ENCODE data around the gene WDR33.
"Not testable (repeated sequence)": the region's sequence is repeated elsewhere in the genome, so short reads cannot be mapped to it uniquely, and the experiment has no call there.

The WDR33 gene

DNA sequence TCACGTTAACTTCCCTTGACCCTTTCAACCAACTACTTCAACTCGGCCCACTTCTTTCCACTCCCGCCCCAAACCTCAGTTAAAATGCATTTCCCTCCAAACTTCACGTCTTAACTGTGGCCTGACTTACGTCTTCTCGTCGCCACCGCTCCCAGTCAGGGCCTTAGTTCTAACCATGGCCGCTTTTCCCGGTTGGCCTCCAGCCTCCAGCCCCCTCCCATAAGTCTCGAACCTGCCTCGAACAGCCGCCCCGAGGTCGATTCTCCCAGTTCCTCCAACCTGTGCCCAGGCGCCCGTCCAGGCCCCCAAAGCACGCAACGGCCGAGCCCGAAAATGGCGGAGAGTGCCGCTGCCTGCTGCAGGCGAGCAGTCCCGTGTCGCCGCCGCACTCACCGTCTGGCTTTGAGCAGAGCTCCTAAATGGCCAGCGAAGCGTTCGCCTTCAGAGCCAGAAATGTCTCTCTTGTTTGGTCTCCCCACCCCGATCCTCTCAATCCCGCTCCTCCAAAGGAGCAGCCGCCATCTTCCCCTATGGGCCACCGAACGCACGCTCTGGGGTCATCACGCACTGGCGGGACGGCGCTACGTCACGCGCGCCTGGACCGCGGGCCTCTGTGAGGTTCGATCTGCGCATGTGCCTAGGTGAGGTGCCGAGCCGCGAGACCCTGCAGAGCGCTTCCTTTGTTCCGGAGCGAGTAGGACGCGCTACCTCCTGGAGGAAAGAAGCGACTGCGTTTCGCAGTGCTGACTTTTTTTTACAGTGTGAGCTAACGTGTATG lies at the start of gene WDR33:
TSS of gene WDR33 (minus strand) at position 553 of the 778 bp plus-strand sequence. CDS start 40,190 bp downstream, outside the sequence.
- DNase-seq (ENCODE audit: low read depth, low spot score) = peak; percentile 57

DNA sequence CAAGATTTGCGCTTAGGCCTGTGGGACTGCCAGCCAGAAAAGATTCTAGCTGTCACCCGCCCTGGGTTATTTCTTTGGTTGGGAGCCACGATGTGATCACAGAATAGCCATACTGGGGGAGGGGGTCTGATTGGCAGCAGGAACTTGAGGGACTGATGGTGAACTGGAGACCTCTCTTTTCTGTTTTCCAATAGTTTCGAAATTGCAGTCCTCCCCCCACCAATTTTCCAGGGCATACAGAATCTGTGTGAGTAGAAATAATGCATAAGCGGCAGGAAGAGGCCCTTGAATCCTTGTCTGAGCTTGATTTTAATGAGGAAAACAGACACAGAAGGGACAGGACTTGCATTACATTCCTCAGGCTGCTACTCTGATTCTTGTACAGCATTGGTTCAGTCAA lies 49.2 kb upstream of the WDR33 start:
- DNase-seq (ENCODE audit: low read depth, low spot score) = no peak

DNA sequence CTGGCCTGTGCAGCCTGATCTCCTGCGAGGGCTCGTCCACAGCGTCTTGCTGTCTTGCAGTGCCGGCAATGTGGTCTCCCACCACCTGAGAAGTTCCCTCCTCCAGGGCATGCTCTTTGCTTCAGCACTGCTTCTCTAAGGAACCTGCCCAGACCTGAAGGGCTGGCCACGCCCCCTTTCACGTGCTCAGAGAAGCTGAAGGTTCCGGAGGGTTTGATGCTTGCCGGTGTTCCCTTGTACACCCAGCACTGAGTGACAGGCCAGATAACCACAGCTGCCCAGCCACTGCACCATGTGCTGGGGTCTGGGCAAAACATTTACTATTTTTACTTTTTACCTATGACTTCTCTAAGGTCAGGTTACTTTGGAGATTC lies 48.7 kb upstream of the WDR33 start:
- no peak for DNase-seq (ENCODE audit: low read depth, low spot score)

- no peak for DNase-seq (ENCODE audit: low read depth, low spot score)
These were observed 46.4 kb upstream of the WDR33 start for GRCh38 chr2:127857265-127857808.

DNA sequence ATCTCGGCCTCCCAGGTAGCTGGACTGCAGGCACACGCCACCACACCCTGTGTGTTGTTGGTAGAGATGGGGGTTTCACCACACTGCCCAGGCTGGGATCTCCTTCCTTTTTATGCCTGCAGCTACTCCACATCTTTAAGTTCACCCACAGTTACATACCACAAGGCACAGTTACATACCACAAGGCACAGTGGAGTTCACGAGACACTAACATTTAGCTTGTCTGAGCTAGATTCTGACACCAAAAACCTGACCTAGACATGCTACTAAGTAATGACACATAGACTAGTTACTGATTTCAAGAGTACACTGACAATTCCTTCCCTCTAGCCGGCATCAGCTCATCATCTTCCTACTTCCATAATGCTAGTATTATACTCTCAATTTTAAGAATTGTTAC lies 42.7 kb upstream of the WDR33 start:
- DNase-seq (ENCODE audit: low read depth, low spot score) = no peak

- no peak for DNase-seq (ENCODE audit: low read depth, low spot score)
These were observed 41.4 kb upstream of the WDR33 start for GRCh38 chr2:127852388-127852787.

- DNase-seq (ENCODE audit: low read depth, low spot score) = no peak
These were observed 37.0 kb upstream of the WDR33 start for GRCh38 chr2:127847931-127848330.

- no peak for DNase-seq (ENCODE audit: low read depth, low spot score)
These were observed 34.0 kb upstream of the WDR33 start for GRCh38 chr2:127844973-127845372.

DNA sequence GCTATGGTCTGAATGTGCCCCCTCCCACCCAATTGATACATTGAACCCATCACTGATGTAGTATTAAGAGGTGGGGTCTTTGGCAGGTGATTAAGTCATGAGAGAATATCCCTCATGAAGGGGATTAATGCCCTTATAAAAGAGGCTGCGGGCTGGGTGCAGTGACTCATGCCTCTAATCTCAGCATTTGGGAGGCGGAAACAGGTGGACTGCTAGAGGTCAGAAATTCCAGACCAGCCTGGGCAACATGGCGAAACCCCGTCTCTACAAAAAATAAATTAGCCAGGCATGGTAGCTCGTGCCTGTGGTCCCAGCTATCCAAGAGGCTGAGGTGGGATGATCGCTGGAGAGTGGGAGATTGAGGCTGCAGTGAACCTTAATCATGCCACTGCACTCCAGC lies 32.7 kb upstream of the WDR33 start:
- no peak for DNase-seq (ENCODE audit: low read depth, low spot score)

DNA sequence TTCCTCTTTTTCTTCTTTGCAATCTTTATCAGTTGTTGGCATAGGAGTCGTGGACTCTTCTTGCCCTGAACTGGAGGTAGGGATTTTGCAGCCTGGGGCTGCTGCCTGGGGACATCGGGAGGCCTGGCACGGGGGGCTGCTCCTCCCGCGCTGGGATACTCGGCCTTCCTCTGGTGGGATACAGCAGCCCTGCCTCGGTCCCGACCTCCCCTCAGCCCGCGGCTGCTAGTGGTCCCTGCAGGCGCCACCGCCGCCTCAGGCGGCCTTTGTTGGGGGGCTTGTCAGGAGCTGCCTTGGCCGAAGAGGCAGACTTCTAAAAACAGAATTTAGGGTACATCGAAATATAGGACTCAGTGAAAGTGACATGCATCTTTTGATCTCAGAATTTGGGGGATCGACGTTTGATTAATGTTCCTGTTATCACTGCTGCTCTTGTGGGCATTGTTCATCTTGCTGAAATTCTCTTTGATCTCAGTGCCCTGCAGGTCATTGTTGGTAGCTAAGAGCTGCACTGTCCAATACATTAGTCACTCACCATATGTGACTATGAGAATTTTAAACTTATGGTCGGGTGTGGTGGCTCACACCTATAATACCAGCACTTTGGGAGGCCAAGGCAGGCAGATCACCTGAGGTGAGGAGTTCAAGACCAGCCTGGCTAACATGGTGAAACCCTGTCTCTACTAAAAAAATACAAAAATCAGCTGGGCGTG lies 30.7 kb upstream of the WDR33 start:
- DNase-seq (ENCODE audit: low read depth, low spot score) = no peak

- DNase-seq (ENCODE audit: low read depth, low spot score) = no peak
These were observed 29.9 kb upstream of the WDR33 start for GRCh38 chr2:127840893-127841292.

DNA sequence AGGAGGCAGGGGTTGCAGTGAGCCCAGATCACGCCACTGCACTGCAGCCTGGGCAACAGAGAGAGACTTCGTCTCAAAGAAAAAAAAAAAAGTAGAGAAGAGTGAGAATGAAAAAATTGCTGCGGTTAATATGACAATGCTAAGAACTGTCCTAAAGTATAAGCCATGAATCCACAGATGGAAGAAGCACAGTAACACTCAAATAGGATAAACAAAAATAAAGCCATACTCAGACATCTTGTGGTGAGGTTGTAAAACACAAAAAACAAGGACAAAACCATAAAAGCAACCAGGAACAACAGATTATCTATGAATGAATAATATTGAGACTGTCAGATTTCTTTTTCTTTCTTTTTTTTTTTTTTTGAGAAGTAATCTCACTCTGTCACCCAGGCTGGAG lies 24.0 kb upstream of the WDR33 start:
- DNase-seq (ENCODE audit: low read depth, low spot score) = no peak

DNA sequence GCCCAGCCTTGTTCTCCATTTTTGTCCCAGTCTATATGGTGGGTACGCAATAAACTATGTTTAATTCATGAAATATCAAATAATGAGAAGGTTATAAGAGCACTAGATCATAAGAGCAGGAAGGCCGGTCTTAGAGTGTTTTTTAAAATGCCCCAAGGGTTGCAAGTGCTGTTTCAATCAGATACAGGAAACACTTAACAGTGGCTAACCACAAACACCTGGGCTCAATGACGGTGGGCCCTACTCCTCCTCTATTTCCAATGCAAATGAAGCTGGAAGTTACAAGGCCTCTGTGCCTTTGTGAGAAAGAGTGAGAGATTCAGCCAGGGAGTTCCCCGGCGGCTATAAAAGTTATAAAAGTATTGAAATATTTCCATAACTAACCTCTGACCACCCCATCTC lies 18.9 kb upstream of the WDR33 start:
- DNase-seq (ENCODE audit: low read depth, low spot score) = no peak

DNA sequence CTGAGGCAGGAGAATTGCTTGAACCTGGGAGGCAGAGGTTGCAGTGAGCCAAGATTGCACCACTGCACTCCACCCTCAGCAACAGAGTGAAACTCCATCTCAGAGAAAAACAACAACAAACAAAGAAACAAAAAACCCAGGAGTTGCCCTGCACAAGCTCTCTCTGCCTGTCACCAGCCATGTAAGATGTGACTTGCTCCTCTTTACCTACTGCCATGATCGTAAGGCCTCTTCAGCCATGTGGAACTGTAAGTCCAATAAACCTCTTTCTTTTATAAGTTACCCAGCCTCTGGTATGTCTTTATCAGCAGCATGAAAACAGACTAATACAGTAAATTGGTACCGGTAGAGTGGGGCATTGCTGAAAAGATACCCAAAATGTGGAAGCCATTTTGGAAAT lies 15.7 kb upstream of the WDR33 start:
- DNase-seq (ENCODE audit: low read depth, low spot score) = not testable (repeated sequence)

DNA sequence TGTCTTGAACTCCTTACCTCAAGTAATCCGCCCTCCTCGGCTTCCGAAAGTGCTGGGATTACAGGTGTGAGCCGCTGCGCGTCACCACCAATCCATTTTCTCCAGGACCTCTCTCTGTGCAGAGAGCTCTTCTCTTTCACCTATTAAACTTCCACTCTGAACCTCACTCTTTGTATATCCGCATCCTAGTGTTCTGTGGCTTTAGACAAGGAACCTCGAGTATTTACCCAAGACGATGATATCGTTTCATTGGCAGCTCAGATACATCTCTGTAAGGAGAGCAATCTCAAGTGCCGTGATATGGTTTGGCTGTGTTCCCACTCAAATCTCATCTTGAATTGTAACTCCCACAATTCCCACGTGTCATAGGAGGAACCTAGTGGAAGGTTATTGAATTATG lies 15.1 kb upstream of the WDR33 start:
- DNase-seq (ENCODE audit: low read depth, low spot score) = no peak

- DNase-seq (ENCODE audit: low read depth, low spot score) = no peak
These were observed 9.2 kb upstream of the WDR33 start for GRCh38 chr2:127820080-127820668.

DNA sequence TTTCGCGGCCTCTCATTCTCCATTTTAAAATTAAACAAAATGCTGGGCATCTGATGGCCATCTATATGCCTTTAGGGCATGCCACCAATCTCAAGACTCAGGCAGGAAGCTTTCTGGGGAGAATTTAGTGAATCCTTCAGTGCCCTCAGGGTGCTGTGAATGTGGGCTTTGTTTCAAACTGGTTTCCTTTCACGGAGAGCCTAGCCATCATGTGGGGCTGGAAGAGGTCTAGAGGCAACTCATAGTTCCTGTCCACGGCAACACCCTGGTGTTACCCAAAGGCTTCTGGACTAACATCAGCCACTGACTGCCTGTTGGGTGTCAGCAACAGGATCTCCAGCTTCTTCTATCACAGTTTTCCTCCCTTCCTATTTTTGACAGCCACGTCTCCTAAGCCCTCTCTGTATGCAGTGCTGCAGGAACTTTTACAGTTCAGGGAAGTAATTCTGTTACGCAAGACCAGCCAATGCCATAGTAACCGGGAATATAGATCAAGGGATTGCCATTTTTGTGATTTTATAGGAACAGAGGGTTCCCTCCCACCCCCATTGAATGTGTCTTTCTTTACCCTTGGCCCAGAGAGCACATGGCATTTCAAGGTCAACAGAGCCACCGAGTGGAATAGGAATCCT lies 7.9 kb upstream of the WDR33 start:
- DNase-seq (ENCODE audit: low read depth, low spot score) = no peak

DNA sequence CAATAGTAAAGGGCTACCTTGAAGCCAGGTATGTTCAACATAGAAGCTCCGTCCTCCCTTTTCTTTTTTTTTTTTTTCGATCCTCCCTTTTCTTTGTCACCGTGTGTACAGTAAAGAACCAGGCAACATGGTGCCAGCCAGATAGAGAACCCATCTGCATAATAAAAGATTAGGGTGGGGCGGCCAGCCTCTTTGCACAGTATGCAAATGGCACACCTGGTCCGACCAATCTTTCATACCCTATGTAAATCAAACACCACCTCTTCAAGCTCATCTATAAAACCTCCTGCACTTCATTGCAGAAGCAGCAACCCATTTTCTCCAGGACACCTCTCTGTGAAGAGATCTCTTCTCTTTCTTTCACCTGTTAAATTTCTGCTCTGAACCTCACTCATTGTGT lies 7.3 kb upstream of the WDR33 start:
- no peak for DNase-seq (ENCODE audit: low read depth, low spot score)

- no peak for DNase-seq (ENCODE audit: low read depth, low spot score)
These were observed 3.7 kb upstream of the WDR33 start for GRCh38 chr2:127814677-127815076.

- DNase-seq (ENCODE audit: low read depth, low spot score) = not testable (repeated sequence)
These were observed 1.5 kb upstream of the WDR33 start for GRCh38 chr2:127812441-127812840.

DNA sequence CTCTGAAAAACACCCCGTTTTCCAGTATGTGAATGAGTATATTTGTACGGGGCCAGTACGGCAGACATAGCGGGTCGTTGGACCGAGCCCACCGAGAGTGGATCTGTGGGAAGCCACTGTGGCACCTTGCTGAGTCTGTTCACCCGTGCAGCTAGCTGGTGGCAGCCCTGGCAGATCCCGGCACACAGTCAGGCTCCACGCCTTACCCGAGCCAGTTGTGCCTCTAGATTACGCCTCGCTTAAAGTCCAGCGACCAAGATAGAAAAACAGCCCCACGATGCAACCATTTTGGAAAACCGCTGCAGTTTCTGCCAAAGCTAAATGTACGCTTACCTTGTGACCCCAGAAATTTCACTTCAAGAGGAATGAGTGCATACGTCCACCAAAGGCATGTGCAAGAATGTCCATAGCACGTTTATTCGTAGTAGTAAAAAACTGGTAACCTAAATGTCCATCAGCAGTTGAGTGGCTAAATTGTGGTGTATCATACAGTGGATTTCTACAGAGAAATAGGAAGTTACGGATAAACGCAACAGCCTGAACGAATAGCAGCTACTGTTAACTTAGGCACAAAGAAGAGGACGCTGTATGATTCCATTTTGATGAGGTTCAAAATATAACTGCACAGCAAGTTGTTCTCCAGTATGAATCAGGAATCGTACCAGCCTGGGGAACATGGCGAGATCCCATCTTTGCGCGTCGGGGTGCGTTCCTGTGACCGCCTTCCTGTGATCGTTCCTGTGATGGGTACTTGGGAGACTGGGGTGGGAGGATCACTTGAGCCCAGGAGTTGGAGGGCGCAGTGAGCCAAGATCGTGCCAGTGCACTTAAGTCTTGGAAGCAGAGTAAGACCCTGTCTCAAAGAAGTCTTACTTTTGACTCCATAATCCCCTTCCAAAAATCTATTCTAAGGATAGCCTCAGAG lies 688 bp upstream of the WDR33 start:
- no peak for DNase-seq (ENCODE audit: low read depth, low spot score)

Data from smooth muscle cell of the brain vasculature (primary cell).